Stomach (tissue), 9 donors: Measurements from ENCODE around the gene TAF6. TPM values are rescaled to one million over a fixed set of nuclear protein-coding genes. Genes with fewer than 3 reads are reported as not detected.

Source experiments
- DNase-seq, 2 donors: peaks; one replicate each; pipeline versions ENCODE4 v3.0.0 to v3.0.0-alpha.2; 2013 to 2019
- H3K27ac ChIP-seq, 5 donors: fragments of 200-600 bp in 4 of 5; sonication (generic) in 4 of 5; one replicate each; pipeline ENCODE4 v1.5.1; 2013 to 2019; ENCODE audit warnings: mild to moderate bottlenecking in 1 of 5, moderate library complexity in 1 of 5
- H3K27me3 ChIP-seq, 3 donors: fragments of 200-600 bp; sonication (generic); one replicate each; pipeline ENCODE4 v1.5.1; 2017 to 2019; ENCODE audit warnings: mixed run types in 1 of 3
- H3K36me3 ChIP-seq, 4 donors: fragments of 200-600 bp; sonication (generic); 1 replicate in 3 of 4; 2 replicates in 1 of 4; pipeline ENCODE4 v1.5.1; 2016 to 2019
- H3K4me1 ChIP-seq, 4 donors: fragments of 200-600 bp; sonication (generic); one replicate each; pipeline ENCODE4 v1.5.1; 2016 to 2019
- H3K4me3 ChIP-seq, 4 donors: fragments of 200-600 bp; sonication (generic) in 3 of 4; one replicate each; pipeline ENCODE4 v1.5.1; 2016 to 2019; ENCODE audit warnings: mild to moderate bottlenecking in 1 of 4
- H3K9me3 ChIP-seq, 4 donors: fragments of 200-600 bp; sonication (generic); one replicate each; pipeline ENCODE4 v1.5.1; 2016 to 2019
- EP300 ChIP-seq: sonication (generic); formaldehyde crosslinking; IDR thresholded peaks from one replicate; pipeline ENCODE4 v1.6.1; 2017; ENCODE audit warnings: antibody characterized with exemption
- POLR2A ChIP-seq, 4 donors: fragments of 450-650 bp; IDR thresholded peaks; one replicate each; pipeline ENCODE4 v1.6.1; 2016; ENCODE audit warnings: antibody characterized with exemption in 4 of 4, control low read depth in 2 of 4, mild to moderate bottlenecking in 1 of 4, moderate library complexity in 1 of 4
- POLR2AphosphoS5 ChIP-seq, 3 donors: sonication (generic); formaldehyde crosslinking; IDR thresholded peaks; one replicate each; pipeline ENCODE4 v1.6.1; 2016; ENCODE audit warnings: antibody characterized with exemption in 3 of 3
- WGBS, 5 donors: extraction: QIAGEN DNeasy Blood & Tissue Kit in 3 of 5; methylation state at CpG; one replicate each; pipeline versions ENCODE4 v1.1.5 to v1.1.7; 2013 to 2018; 5-methylcytosine and 5-hydroxymethylcytosine counted together
- intact Hi-C: fragments of 100-400 bp; cut with DNase I; formaldehyde crosslinking; loops from one replicate; pipeline ENCODE4 v1.15.1; 2023; ENCODE audit warnings: low total_unique reads
- polyA plus RNA-seq, 3 donors: library from polyadenylated mRNA; stranded (reverse); fragments of 200-250 nt; gene quantifications; one replicate each; pipeline ENCODE4 v1.2.3, GENCODE V29; 2013
- total RNA-seq, 5 donors: library from RNA; depleted of rRNA; stranded (reverse); fragments of >200 nt; gene quantifications; one replicate each; pipeline versions ENCODE4 v1.1.0 to v1.2.3, GENCODE V29; 2014 to 2016
- TF ChIP-seq, protein P1 (sequence below), 7 experiments: fragments of 450-650 bp in 4 of 7; fragments of 200-600 bp in 3 of 7; sonication (generic) in 3 of 7; IDR thresholded peaks; one replicate each; pipeline ENCODE4 v1.5.1; 2016 to 2019; ENCODE audit warnings: antibody characterized with exemption in 7 of 7, control low read depth in 2 of 7, mild to moderate bottlenecking in 1 of 7
- donor health status: healthy with polysubstance abuse.
- donor health status: Bipolar disorder and iron deficiency.
- donor health status: healthy.

TAF6 gene
- total and polyA plus RNA-seq, 8 donors: 15.4 to 106 (median 28.4) TPM

DNA sequence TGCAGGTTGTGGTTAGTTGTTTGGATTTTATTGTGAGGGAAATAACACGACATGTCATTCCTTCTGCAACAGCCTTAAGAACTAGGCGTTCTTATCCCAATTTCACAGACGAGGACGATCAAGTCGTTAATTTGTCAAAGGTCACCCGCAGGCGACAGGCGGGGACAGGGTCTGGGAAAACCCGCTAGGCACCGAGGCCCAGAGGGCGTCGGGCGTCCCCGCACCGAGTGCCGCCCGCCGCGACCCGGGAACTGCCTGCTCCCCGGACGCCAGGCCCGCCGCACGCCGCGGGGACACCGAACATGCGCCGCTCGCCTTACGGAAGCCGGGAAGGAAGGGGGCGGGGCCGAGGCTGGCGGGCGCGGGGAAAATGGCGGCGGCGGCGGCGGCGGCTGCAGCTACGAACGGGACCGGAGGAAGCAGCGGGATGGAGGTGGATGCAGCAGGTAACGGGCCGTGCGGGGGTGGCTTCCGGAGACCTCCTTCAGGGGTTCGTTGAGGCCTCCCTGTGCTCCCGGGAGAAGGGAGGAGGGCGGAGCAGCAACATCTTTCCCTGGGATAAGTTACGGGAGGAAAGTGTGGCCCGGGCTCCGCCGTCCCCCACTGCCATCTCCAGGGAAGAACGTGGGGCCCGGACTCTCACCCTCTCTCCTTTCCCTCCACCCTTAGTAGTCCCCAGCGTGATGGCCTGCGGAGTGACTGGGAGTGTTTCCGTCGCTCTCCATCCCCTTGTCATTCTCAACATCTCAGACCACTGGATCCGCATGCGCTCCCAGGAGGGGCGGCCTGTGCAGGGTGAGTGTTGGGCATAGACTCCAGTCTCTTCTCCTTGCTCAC lies 30.3 kb downstream of the TAF6 start, which contains the start of gene COPS6:
Gene COPS6, plus strand, starts transcription at position 349 of the 837 bp plus-strand sequence. Its CDS starts 22 bp downstream, at position 371.
- DNase-seq: peak; percentile 87 to 95
- TF ChIP-seq POLR2A (IDR thresholded peaks at IDR 0.05) (no peak), POLR2AphosphoS5 (IDR thresholded peaks at IDR 0.05) (peak; percentile 93 to 99 (median 94)), EP300 (no peak)
- TF ChIP-seq, protein P1, sequence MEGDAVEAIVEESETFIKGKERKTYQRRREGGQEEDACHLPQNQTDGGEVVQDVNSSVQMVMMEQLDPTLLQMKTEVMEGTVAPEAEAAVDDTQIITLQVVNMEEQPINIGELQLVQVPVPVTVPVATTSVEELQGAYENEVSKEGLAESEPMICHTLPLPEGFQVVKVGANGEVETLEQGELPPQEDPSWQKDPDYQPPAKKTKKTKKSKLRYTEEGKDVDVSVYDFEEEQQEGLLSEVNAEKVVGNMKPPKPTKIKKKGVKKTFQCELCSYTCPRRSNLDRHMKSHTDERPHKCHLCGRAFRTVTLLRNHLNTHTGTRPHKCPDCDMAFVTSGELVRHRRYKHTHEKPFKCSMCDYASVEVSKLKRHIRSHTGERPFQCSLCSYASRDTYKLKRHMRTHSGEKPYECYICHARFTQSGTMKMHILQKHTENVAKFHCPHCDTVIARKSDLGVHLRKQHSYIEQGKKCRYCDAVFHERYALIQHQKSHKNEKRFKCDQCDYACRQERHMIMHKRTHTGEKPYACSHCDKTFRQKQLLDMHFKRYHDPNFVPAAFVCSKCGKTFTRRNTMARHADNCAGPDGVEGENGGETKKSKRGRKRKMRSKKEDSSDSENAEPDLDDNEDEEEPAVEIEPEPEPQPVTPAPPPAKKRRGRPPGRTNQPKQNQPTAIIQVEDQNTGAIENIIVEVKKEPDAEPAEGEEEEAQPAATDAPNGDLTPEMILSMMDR (IDR thresholded peaks at IDR 0.05): no peak
- Histone ChIP-seq H3K27ac (peak within 1 kb of the TSS; percentile 79 to 94 (median 91)), H3K9me3 (no peaks in the 10 kb centered on the region), H3K4me1 (peaks cover 15 to 55% (median 30%) of the 10 kb centered on the region in 4 donors), H3K4me3 (peak within 1 kb of the TSS; percentile 81 to 92 (median 90)), H3K36me3 (peaks cover 33 to 40% (median 38%) of the 10 kb centered on the region in 4 donors), H3K27me3 (no peaks in the 10 kb centered on the region)
- intact Hi-C loops: no loop called here
- 0 to 1% (median 0%) methylated on average over 35 to 68 of the region's 68 CpGs for WGBS, 5 donors

DNA sequence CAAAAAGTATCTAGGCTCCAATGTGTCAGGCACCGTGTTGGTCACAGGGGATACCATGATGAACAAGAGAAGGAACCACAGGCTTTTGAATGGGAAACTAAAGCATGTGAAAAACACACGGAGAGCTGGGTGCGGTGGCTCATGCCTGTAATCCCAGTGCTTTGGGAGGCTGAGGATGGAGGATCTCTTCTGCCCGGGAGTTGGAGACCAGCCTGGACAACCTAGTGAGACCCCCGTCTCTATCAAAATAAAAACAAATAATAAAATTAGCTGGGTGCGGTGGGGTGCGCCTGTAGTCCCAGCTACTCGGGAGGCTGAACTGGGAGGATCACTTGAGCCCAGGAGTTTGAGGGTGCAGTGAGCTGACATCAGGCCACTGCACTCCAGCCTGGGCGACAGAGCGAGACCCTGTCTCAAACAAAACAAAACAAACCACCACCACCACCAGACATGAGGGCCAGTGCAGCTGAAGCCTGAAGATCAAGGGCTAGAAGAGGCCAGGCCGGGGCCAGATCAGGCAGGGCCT lies 31.0 kb downstream of the TAF6 start:
- H3K27ac ChIP-seq: peak overlapping the region; percentile 79 to 94 (median 91)
- no peaks in the 10 kb centered on the region for H3K27me3 ChIP-seq
- H3K4me3 ChIP-seq: peak overlapping the region; percentile 81 to 92 (median 90)
- WGBS, 5 donors: 71 to 76% (median 75%) methylated on average over 11 of the region's 11 CpGs
- no peak for TF ChIP-seq POLR2A (IDR thresholded peaks at IDR 0.05)
- TF ChIP-seq POLR2AphosphoS5 (IDR thresholded peaks at IDR 0.05): no peak
- no peak for TF ChIP-seq EP300
- TF ChIP-seq, protein P1 (IDR thresholded peaks at IDR 0.05): no peak
- peaks cover 27 to 33% (median 31%) of the 10 kb centered on the region in 4 donors for H3K36me3 ChIP-seq
- peaks cover 15 to 48% (median 26%) of the 10 kb centered on the region in 4 donors for H3K4me1 ChIP-seq
- H3K9me3 ChIP-seq: no peaks in the 10 kb centered on the region
- intact Hi-C loops: no loop called here
- DNase-seq: no peak

DNA sequence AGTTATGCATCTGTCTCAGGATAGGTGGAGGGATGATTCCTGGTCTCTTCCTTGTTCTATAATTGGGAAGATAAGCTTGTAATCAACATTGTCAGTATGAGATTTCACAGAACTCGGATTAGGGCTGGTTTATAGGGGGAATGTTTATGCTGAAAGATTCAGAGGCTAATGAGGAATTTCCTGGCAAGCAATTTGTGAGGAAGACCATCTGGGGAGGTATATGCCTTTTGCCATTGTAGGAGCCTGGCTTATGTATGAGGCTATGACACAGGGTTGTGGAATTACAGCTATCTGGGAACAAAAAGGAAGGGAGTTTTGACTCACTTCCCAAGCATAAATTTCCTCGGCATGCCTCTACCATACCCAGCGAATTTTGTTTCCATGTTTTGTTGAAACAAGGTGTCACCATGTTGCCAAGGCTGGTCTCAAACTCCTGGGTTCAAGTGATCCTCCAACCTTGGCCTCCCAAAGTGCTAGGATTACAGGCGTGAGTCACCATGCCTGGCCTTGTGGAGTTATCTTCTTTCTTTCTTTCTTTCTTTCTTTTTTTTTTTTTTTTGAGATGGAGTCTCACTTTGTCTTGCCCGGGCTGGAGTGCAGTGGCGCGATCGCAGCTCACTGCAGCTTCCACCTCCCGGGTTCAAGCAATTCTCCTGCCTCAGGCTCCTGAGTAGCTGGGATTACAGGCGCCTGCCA lies 32.0 kb downstream of the TAF6 start:
- H3K36me3 ChIP-seq: peaks cover 17 to 24% (median 22%) of the 10 kb centered on the region in 4 donors
- H3K4me1 ChIP-seq: peaks cover 24 to 47% (median 30%) of the 10 kb centered on the region in 4 donors
- H3K4me3 ChIP-seq: no peak overlapping the region
- H3K9me3 ChIP-seq: no peaks in the 10 kb centered on the region
- DNase-seq: peak in 1 of 2 donors; percentile 80
- peak overlapping the region in 4 of 5 donors; percentile 79 to 92 (median 90) for H3K27ac ChIP-seq
- WGBS, 5 donors: 53 to 89% (median 84%) methylated on average over 10 of the region's 10 CpGs
- no peaks in the 10 kb centered on the region for H3K27me3 ChIP-seq
- intact Hi-C loops: no loop called here
- TF ChIP-seq EP300: no peak
- TF ChIP-seq, protein P1 (IDR thresholded peaks at IDR 0.05): no peak
- peak; percentile 12 to 84 (median 36) for TF ChIP-seq POLR2AphosphoS5 (IDR thresholded peaks at IDR 0.05)
- TF ChIP-seq POLR2A (IDR thresholded peaks at IDR 0.05): no peak

DNA sequence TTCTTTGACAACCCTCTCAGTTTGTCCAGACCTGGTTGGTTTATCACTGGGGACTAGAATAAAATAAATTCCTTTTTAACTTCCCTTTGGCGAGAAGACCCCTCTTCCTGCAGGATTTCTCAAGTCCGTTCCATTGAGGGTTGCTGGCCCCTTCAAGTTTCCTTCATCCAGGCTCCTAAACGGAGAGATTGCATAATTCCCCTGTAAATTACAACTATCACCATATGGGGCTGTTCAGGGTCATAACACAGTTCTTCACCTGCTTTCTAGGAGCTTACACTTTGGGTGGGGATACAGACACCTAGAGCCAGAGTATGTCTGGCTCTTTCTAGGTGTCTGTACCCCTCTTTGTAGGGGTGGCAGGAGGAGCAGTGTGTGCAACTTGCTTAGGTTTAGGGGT lies 33.6 kb downstream of the TAF6 start:
- TF ChIP-seq EP300: no peak

More for the DNA sequence above, 33.6 kb downstream of the TAF6 start:
- intact Hi-C loops: no loop called here
- Histone ChIP-seq H3K27me3 (no peaks in the 10 kb centered on the region), H3K4me3 (no peak overlapping the region), H3K4me1 (peaks cover 32 to 54% (median 40%) of the 10 kb centered on the region in 4 donors), H3K9me3 (no peaks in the 10 kb centered on the region), H3K27ac (no peak overlapping the region), H3K36me3 (peaks cover 2 to 7% (median 5%) of the 10 kb centered on the region in 4 donors)
- 51 to 81% (median 72%) methylated on average over 3 of the region's 3 CpGs for WGBS, 5 donors
- DNase-seq: no peak
